Loucy (cell line): ENCODE results near the gene PTGER1.

ENCODE experiments used
- H2AFZ ChIP-seq: fragments of 200-600 bp; sonication (generic); 2 replicates; pipeline ENCODE4 v1.6.0; 2016; ENCODE audit warnings: antibody characterized with exemption, mild to moderate bottlenecking, low read length, moderate library complexity
- H3F3A ChIP-seq: fragments of 200-600 bp; 2 replicates; pipeline ENCODE4 v1.6.0; 2016; ENCODE audit warnings: antibody characterized with exemption, low read depth, mild to moderate bottlenecking
- H3K27me3 ChIP-seq: fragments of 200-600 bp; sonication (generic); 2 replicates; pipeline ENCODE4 v1.6.1; 2014; ENCODE audit warnings: low read length, mild to moderate bottlenecking; ENCODE audit not compliant: insufficient read depth, poor library complexity, severe bottlenecking
- H3K36me3 ChIP-seq: fragments of 200-600 bp; sonication (generic); 2 replicates; pipeline ENCODE4 v1.6.1; 2016; ENCODE audit warnings: low read length; ENCODE audit not compliant: insufficient read depth
- H3K4me1 ChIP-seq: fragments of 200-600 bp; sonication (generic); 2 replicates; pipeline ENCODE4 v1.5.1; 2014; ENCODE audit warnings: low read length, mild to moderate bottlenecking; ENCODE audit not compliant: insufficient read depth, poor library complexity, severe bottlenecking
- H3K4me2 ChIP-seq: fragments of 200-600 bp; sonication (generic); 2 replicates; pipeline ENCODE4 v1.6.0; 2014; ENCODE audit warnings: antibody characterized with exemption, low read length, low read depth, mild to moderate bottlenecking; ENCODE audit not compliant: poor library complexity, severe bottlenecking
- H3K4me3 ChIP-seq: fragments of 200-600 bp; sonication (generic); 2 replicates; pipeline ENCODE4 v1.5.1; 2014; ENCODE audit warnings: low read length, mild to moderate bottlenecking, mixed read lengths; ENCODE audit not compliant: poor library complexity, severe bottlenecking
- H3K79me2 ChIP-seq: fragments of 200-600 bp; sonication (generic); 2 replicates; pipeline ENCODE4 v1.6.1; 2014; ENCODE audit warnings: low read length; ENCODE audit not compliant: insufficient read depth
- H3K9ac ChIP-seq: fragments of 200-600 bp; sonication (generic); 2 replicates; pipeline ENCODE4 v1.6.0; 2014; ENCODE audit warnings: mild to moderate bottlenecking, low read depth, low read length, moderate library complexity; ENCODE audit not compliant: poor library complexity, severe bottlenecking
- H3K9me2 ChIP-seq: fragments of 200-600 bp; sonication (generic); replicated peaks from 2 replicates; pipeline ENCODE4 v1.6.1; 2016; ENCODE audit warnings: low read depth, low read length, mixed read lengths
- H3K9me3 ChIP-seq: fragments of 200-600 bp; sonication (generic); 2 replicates; pipeline ENCODE4 v1.6.1; 2014; ENCODE audit warnings: mild to moderate bottlenecking, antibody characterized with exemption, low read length, low read depth; ENCODE audit not compliant: insufficient read depth
- H4K20me1 ChIP-seq: fragments of 200-600 bp; sonication (generic); 2 replicates; pipeline ENCODE4 v1.6.0; 2014; ENCODE audit warnings: antibody characterized with exemption, low read length, mild to moderate bottlenecking; ENCODE audit not compliant: insufficient read depth, poor library complexity, severe bottlenecking
- CTCF ChIP-seq: fragments of 200-600 bp; sonication (generic); conservative IDR thresholded peaks from 2 replicates; pipeline ENCODE4 v1.5.1; 2014; ENCODE audit warnings: mild to moderate bottlenecking, antibody characterized with exemption, low read length
- EZH2phosphoT487 ChIP-seq: fragments of 200-600 bp; IDR thresholded peaks from 2 replicates; pipeline ENCODE4 v1.6.1; 2018; ENCODE audit warnings: antibody characterized with exemption, mild to moderate bottlenecking, moderate library complexity, borderline replicate concordance

The PTGER1 gene

GRCh38 chr19:14446336-14447036 is 28.7 kb downstream of the PTGER1 start:
- H3K4me3 ChIP-seq: no peak overlapping the region
- peaks cover 11% of the 10 kb centered on the region for H4K20me1 ChIP-seq
- H3K9me2 ChIP-seq: no peaks in the 10 kb centered on the region
- peaks cover 78% of the 10 kb centered on the region; the same call in 1 of the 2 replicates for H3K36me3 ChIP-seq
- no peak overlapping the region for H3K9ac ChIP-seq
- H3K4me2 ChIP-seq: no peak overlapping the region
- H3K4me1 ChIP-seq: no peaks in the 10 kb centered on the region
- no peak overlapping the region for H2AFZ ChIP-seq
- H3K79me2 ChIP-seq: peaks cover 9% of the 10 kb centered on the region; the same call in 1 of the 2 replicates
- no peaks in the 10 kb centered on the region for H3F3A ChIP-seq
- TF ChIP-seq EZH2phosphoT487 (no peak), CTCF (no peak)
- H3K27me3 ChIP-seq: no peaks in the 10 kb centered on the region
- no peaks in the 10 kb centered on the region for H3K9me3 ChIP-seq

GRCh38 chr19:14443632-14444216 is 31.4 kb downstream of the PTGER1 start:
- Histone ChIP-seq H3K4me3 (no peak overlapping the region), H3F3A (no peaks in the 10 kb centered on the region), H3K4me2 (no peak overlapping the region), H3K4me1 (peaks cover 20% of the 10 kb centered on the region), H3K9me3 (no peaks in the 10 kb centered on the region), H3K27me3 (no peaks in the 10 kb centered on the region), H3K79me2 (peaks cover 31% of the 10 kb centered on the region), H3K9me2 (no peaks in the 10 kb centered on the region), H3K9ac (no peak overlapping the region), H2AFZ (no peak overlapping the region), H4K20me1 (peaks cover 5% of the 10 kb centered on the region), H3K36me3 (peaks cover 56% of the 10 kb centered on the region; the same call in 1 of the 2 replicates)
- no peak for TF ChIP-seq EZH2phosphoT487
- no peak for TF ChIP-seq CTCF

GRCh38 chr19:14442891-14443631 is 32.1 kb downstream of the PTGER1 start:
- Histone ChIP-seq H3K4me2 (no peak overlapping the region), H3K4me3 (no peak overlapping the region), H3K9me3 (no peaks in the 10 kb centered on the region), H3K9ac (no peak overlapping the region), H2AFZ (no peak overlapping the region), H3K79me2 (peaks cover 38% of the 10 kb centered on the region), H3K27me3 (no peaks in the 10 kb centered on the region), H4K20me1 (peaks cover 5% of the 10 kb centered on the region), H3K4me1 (peaks cover 22% of the 10 kb centered on the region), H3K9me2 (no peaks in the 10 kb centered on the region), H3F3A (no peaks in the 10 kb centered on the region), H3K36me3 (peaks cover 49% of the 10 kb centered on the region; the same call in 1 of the 2 replicates)
- TF ChIP-seq EZH2phosphoT487: no peak
- no peak for TF ChIP-seq CTCF
